GM21825 (cell line): ENCODE data around the gene GMPR2.
"Not testable (repeated sequence)": the region's sequence is repeated elsewhere in the genome, so short reads cannot be mapped to it uniquely, and the experiment has no call there.

Source experiments
- ATAC-seq: cut with Tn5 transposase; IDR thresholded peaks from one replicate; pipeline ENCODE4 v1.9.1; 2021; ENCODE audit warnings: mild to moderate bottlenecking, moderate library complexity; ENCODE audit not compliant: unreplicated experiment

Gene GMPR2

DNA sequence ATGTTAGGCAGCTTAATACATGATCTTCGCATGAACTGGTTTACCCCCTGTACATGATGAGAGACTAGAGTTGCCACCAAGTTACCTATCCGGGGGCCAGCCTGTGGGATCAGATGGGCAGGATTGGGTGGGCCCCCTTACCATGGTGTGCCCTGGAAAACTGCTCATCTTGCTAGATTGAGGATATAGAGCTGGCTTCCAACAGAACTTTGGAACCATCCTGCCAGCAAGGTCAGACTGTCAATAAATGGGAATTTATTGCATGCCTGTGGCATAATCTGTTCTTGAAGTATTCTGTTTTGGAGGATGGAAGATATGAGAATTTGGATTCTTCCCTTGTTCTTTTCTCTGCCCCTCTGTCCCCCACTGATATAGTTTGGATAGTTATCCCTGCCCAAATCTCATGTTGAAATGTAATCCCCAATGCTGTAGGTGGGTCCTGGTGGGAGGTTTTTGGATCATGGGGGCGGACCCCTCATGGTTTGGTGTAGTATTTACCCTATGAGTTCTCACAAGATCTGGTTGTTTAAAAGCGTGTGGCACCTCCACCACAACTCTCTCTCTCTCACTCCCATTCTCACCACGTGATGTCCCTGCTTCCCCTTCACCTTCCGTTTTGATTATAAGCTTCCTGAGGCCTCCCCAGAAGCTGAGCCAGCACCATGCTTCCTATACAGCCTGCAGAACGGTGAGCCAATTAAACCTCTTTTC lies 33.8 kb upstream of the GMPR2 start:
- no peak for ATAC-seq

DNA sequence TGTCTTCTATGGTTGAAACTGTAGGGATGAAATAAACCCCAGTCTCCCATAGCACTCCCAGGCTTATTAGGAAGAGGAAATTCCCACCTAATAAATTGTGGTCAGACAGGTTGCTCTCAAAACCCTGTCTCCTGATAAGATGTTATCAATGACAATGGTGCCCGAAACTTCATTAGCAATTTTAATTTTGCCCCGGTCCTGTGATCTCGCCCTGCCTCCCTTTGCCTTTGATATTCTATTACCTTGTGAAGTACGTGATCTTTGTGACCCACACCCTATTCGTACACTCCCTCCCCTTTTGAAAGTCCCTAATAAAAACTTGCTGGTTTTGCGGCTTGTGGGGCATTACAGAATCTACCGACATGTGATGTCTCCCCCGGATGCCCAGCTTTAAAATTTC lies 30.2 kb upstream of the GMPR2 start:
- not testable (repeated sequence) for ATAC-seq

- ATAC-seq = not testable (repeated sequence)
Observed at GRCh38 chr14:24203249-24203886, 29.4 kb upstream of the GMPR2 start.

- ATAC-seq = no peak
Observed at GRCh38 chr14:24204163-24205146, 28.3 kb upstream of the GMPR2 start.

DNA sequence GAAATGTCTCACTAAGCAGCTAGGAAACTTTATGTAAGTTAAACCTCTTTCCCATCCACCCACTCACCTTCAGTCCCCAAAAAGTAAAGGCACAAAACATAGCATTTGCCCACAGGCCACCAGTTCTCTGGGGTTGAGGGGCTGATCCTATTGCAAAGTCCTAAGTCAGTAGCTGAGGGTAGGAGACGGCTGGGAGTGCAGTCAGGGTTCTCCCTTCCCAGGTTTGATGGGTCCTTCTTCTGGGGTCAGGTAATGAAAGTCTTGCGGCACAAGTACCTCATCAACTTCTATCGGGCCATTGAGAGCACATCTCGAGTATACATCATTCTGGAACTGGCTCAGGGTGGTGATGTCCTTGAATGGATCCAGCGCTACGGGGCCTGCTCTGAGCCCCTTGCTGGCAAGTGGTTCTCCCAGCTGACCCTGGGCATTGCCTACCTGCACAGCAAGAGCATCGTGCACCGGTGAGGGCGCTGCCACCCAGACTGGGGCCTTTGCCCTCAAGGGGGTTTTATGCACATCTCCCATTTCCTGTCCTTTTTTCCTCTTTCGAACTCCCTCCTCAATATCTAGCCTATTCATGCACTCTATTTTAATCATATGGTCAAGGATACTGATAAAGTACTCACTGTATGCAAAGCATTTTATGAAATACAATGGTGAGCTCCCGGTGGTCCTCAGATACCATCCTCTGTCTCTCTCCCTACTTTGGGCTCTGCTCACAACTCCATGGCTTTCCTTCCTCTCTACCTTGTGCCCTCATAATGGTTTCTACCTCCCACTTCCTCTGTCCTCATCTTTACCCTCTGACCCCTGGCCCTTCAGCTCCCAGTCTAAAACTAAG lies 26.2 kb upstream of the GMPR2 start:
- ATAC-seq = no peak

- no peak for ATAC-seq
Observed at GRCh38 chr14:24207104-24207551, 25.6 kb upstream of the GMPR2 start.

DNA sequence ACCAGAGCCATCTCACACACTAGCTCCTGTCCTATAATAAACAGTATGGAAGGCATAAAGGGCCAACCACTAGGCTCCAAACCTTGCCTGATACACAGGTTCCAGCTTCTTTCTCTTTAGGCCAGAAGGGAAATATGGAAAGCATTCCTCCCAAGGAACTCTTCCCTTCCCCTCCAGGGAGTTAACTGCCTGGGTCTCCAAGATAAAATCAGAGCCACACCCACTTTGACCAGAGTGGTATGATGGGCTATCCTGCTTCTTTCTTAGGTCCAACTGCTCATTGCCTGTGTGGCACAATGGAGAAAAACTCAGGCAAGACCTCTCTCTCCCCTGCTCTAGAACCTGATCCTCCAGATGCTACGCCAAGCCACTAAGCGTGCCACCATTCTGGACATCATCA lies 25.1 kb upstream of the GMPR2 start:
- no peak for ATAC-seq

- no peak for ATAC-seq
Observed at GRCh38 chr14:24211311-24211710, 21.4 kb upstream of the GMPR2 start.

DNA sequence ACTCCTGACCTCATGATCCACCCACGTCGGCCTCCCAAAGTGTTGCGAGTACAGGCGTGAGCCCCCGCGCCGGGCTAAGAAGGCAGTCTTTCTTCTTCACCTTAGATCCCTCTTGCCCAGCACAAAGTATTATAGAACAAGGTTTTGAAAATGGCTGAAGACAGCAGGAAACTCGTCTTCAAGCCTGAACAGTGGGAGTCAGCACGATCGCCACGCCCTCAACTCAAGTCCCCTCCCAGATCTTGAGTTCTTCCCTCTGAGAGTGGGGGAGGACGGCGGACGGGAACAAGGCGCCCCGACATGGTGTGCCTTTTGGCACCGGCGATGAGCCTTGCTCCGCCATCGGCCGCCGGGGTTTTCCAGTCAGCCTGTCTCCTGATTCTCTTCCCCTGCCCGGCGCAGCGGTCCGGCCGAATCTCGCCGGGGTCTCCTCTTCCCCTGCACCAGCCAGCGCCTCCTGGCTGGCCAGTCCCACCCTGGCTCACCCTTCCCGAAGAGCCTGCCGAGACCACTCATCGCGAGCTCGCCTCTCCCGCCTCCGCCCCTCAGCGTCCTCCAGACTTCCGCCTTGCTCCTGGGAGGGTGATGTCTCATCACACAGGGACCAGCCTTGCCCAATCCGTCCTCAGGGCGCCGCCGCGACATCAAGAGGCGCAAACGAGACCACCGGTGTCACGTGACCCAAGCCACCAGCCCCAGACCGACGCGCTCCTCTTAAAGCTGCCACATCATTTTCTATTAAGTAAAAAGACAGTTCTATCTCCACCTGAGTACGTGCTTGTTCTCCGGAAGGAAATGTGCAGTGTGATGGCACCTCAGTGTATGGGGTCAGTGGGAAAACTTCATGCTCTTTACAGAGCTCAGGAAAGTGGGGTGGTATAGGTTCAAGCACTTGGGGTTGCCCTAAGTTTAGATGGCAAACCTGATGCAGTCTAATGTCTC lies 19.5 kb upstream of the GMPR2 start, which contains the start of gene CHMP4A:
TSS of gene CHMP4A (minus strand) at position 565 of the 942 bp plus-strand sequence. CDS start at position 516, 49 bp downstream.
- peak; percentile 71 for ATAC-seq

DNA sequence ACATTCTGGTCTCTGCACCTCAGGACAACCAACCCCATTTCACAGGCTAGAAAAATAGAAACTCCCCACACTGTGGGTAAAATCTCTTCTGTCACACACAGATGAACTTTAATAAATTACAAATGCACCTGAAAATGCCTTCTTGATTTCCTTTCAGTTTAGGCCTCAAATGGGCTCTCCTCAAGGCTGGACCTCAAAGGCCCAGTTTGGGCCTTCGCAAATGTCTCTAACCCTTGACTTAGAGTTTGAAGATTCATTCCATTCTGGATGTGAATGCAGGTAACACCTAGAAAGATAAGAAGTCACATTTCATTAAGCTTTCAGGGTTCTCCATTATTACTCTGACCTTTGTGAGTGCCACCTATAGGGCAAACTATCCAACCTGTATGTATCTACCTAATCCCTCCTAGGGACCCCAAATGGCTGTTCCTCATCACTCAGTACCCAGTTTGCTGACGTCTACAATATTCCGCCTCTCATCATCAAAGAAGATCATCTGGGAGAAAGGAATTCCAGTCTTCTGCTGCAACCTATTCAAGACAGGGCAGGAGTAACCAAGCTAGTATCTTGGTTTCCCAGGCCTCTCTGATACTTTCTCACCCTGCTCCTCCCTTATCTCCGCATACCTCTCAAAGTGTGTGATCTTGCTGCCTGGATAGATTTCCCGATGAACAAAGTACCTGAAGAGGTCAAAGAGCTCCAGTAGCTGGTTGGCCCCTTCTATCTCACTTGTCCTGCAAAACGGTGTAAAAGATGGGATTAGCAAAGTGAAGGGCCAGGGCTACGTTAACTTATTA lies 18.7 kb upstream of the GMPR2 start:
- ATAC-seq = no peak

DNA sequence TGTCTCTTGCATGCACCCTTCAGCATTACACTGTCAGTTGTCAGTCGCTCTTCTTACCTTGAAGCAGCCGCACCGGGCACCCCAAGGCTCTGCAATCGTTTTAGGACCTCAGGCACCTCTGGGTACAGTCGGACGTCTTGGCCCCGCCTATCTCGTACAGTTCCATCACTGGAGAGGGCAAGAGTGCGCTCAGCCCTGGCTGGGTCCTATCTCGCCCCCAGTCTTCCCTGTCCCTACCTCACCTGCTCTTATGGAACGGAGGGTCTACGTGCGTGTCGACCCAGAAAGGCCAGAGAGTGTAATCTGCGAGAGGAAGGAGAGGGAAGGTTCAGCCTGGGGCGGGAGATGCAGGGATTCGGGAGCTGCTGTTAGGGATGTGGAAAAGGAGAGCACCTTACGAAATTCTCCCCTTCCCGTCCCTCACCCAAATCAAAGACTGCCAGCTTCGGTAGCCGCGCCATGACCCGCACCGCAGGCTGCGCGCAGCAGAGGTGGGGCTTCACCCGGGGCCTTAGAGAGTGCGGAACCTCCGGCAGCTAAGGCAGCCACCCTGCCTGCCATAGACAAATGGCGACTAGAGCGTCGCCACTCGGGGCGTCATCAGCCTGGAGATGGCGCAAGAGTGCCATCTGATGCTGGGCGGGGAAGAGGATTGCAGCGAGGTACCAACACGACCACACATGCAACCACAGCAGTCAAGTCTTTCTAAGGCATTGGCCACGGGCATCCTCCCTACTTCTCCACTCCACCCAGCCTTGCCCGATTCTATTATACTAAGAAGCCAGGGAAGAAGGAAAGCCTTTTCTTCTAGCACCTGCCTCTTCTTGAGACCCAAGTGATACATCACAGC lies 17.0 kb upstream of the GMPR2 start, which contains the start of gene MDP1:
TSS of gene MDP1 (minus strand) at position 572 of the 850 bp plus-strand sequence. CDS start at position 461, 111 bp downstream.
- peak; percentile 72 for ATAC-seq

DNA sequence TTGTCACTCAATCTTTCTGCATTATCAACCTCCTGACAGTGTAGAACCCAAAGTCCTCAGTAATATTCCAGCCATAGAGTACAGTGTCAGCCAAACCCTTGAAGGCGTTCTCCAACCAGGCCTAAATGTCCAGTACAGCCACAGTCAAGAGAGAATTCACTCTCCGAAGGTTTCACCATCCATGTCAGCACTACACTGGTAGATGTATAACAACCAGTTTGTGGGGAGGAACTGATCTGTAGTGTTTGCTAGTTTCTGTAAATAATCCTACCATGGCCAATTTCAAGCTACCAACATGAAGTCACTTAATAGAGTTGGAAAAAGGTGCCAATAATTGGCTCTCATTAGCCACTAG lies 16.4 kb upstream of the GMPR2 start:
- no peak for ATAC-seq

DNA sequence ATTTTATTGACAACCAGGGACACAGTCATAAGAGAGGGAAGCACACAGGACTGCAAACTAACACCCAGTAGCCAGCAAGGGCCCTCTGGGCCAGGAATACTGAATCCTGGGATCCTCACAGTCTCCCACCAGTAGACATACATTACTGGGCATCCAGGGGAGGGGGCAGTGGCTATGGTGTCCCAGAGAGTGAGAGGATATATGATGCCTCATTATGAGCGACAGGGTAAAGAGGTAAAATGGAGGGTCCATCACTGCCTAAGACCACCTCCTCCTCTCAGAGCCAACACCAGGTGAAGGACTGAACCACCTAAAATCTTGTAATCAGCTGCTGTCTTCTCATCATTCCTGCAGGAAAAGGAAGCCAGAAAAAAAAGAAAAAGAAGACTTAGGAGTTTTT lies 15.9 kb upstream of the GMPR2 start:
- not testable (repeated sequence) for ATAC-seq

DNA sequence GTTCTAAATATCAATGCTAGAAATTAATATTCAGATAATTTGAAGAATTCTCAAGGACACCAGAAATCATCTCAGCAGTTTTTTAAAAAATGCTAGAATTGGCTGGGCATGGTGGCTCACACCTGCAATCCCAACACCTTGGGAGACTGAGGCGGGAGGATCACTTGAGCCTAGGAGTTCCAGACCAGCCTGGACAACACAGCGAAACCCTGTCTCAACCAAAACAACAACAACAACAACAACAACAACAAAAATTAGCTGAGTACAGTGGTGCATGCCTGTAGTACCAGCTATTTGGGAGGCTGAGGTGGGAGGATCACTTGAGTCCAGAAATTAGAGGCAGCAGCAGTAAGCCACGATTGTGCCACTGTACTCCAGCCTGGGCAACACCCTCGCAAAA lies 13.6 kb upstream of the GMPR2 start:
- ATAC-seq = no peak

GRCh38 chr14:24219521-24219920 lies 13.2 kb upstream of the GMPR2 start:
- no peak for ATAC-seq

- ATAC-seq = not testable (repeated sequence)
Observed at GRCh38 chr14:24222987-24223386, 9.7 kb upstream of the GMPR2 start.

DNA sequence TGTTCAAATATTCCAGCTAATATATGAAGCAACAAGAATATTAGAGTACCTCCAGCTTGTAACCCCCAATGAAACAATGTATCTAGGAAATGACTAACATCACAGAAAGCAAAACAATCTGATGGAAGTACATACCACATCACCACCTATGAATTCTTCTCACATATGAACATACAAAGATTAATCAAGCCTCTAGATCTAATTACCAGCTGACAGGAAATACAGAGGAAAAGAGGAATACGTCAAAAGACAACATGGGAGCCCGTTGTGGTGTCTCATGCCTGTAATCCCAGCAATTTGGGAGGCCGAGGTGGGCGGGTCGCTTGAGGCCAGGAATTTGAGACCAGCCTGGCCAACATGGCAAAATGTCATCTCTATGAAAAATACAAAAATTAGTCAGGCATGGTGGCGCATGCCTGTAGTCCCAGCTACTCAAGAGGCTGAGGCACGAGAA lies 8.1 kb upstream of the GMPR2 start:
- no peak for ATAC-seq
